Nephron progenitor cell (in vitro differentiated cells): Measurements from ENCODE around the gene MAGEB3.

Experiments
- DNase-seq: peaks from one replicate; pipeline ENCODE4 v3.0.0; 2021
- H3K27ac Mint-ChIP-seq: 2 replicates; pipeline ENCODE4 v1.8.0; 2021; ENCODE audit warnings: mild to moderate bottlenecking, moderate library complexity, mixed read lengths
- H3K27me3 Mint-ChIP-seq: 2 replicates; pipeline ENCODE4 v1.8.0; 2021; ENCODE audit warnings: mild to moderate bottlenecking, low read depth, mixed read lengths; ENCODE audit not compliant: poor library complexity
- H3K36me3 Mint-ChIP-seq: 2 replicates; pipeline ENCODE4 v1.8.0; 2021; ENCODE audit warnings: low read depth, mixed read lengths
- H3K4me1 Mint-ChIP-seq: 2 replicates; pipeline ENCODE4 v1.8.0; 2021; ENCODE audit warnings: mixed read lengths
- H3K4me3 Mint-ChIP-seq: 2 replicates; pipeline ENCODE4 v1.8.0; 2021; ENCODE audit warnings: mild to moderate bottlenecking, moderate library complexity, mixed read lengths
- H3K9me3 Mint-ChIP-seq: 2 replicates; pipeline ENCODE4 v1.8.0; 2021; ENCODE audit warnings: mild to moderate bottlenecking, moderate library complexity, mixed read lengths
- CTCF ChIP-seq: fragments of 200-600 bp; sonication (generic); IDR thresholded peaks from 2 replicates; pipeline ENCODE4 v1.5.0; 2021; ENCODE audit warnings: antibody characterized with exemption

Gene MAGEB3

GRCh38 chrX:30212172-30212571 is 18.3 kb upstream of the MAGEB3 start:
- H3K27me3 Mint-ChIP-seq: peaks cover 3% of the 10 kb centered on the region

GRCh38 chrX:30215357-30215843 is 15.1 kb upstream of the MAGEB3 start, which contains the start of gene MAGEB2:
TSS of gene MAGEB2 (plus strand) at chrX:30215563. CDS start at chrX:30218581, 3,018 bp downstream.
- no peak within 1 kb of the TSS for H3K27ac Mint-ChIP-seq
- no peak for DNase-seq
- no peaks in the 10 kb centered on the region for H3K36me3 Mint-ChIP-seq
- no peaks in the 10 kb centered on the region for H3K4me1 Mint-ChIP-seq
- H3K9me3 Mint-ChIP-seq: peaks cover 17% of the 10 kb centered on the region
- H3K27me3 Mint-ChIP-seq: peaks cover 3% of the 10 kb centered on the region
- TF ChIP-seq CTCF: no peak
- no peak within 1 kb of the TSS for H3K4me3 Mint-ChIP-seq

More at GRCh38 chrX:30212172-30212571, 18.3 kb upstream of the MAGEB3 start:
- no peaks in the 10 kb centered on the region for H3K36me3 Mint-ChIP-seq
- no peak overlapping the region for H3K4me3 Mint-ChIP-seq
- no peak overlapping the region for H3K27ac Mint-ChIP-seq
- H3K4me1 Mint-ChIP-seq: no peaks in the 10 kb centered on the region
- peaks cover 16% of the 10 kb centered on the region for H3K9me3 Mint-ChIP-seq
- DNase-seq: no peak
- TF ChIP-seq CTCF: no peak

- peaks cover 8% of the 10 kb centered on the region for H3K4me1 Mint-ChIP-seq
- H3K9me3 Mint-ChIP-seq: peaks cover 17% of the 10 kb centered on the region
- DNase-seq: no peak
- no peak for TF ChIP-seq CTCF
- H3K4me3 Mint-ChIP-seq: no peak overlapping the region
- no peaks in the 10 kb centered on the region for H3K36me3 Mint-ChIP-seq
- no peak overlapping the region for H3K27ac Mint-ChIP-seq
- peaks cover 3% of the 10 kb centered on the region for H3K27me3 Mint-ChIP-seq
Observed at GRCh38 chrX:30217465-30217864, 13.0 kb upstream of the MAGEB3 start.

- Mint-ChIP-seq H3K27me3 (no peaks in the 10 kb centered on the region), H3K4me3 (no peak overlapping the region), H3K36me3 (no peaks in the 10 kb centered on the region), H3K4me1 (peaks cover 27% of the 10 kb centered on the region), H3K9me3 (peaks cover 17% of the 10 kb centered on the region), H3K27ac (no peak overlapping the region)
- no peak for TF ChIP-seq CTCF
- DNase-seq: no peak
Observed at GRCh38 chrX:30219372-30219771, 11.1 kb upstream of the MAGEB3 start.

- H3K36me3 Mint-ChIP-seq: no peaks in the 10 kb centered on the region
- H3K4me1 Mint-ChIP-seq: peaks cover 38% of the 10 kb centered on the region
- H3K9me3 Mint-ChIP-seq: peaks cover 10% of the 10 kb centered on the region
- no peak for DNase-seq
- no peak for TF ChIP-seq CTCF
- H3K27me3 Mint-ChIP-seq: no peaks in the 10 kb centered on the region
- no peak overlapping the region for H3K27ac Mint-ChIP-seq
- H3K4me3 Mint-ChIP-seq: no peak overlapping the region
Observed at GRCh38 chrX:30220661-30221060, 9.8 kb upstream of the MAGEB3 start.

GRCh38 chrX:30224536-30224935 is 5.9 kb upstream of the MAGEB3 start:
- H3K4me1 Mint-ChIP-seq: peaks cover 54% of the 10 kb centered on the region
- peak overlapping the region; percentile 99 for H3K27ac Mint-ChIP-seq
- no peak for TF ChIP-seq CTCF
- H3K27me3 Mint-ChIP-seq: no peaks in the 10 kb centered on the region
- H3K4me3 Mint-ChIP-seq: peak overlapping the region; percentile 54
- no peaks in the 10 kb centered on the region for H3K36me3 Mint-ChIP-seq
- DNase-seq: peak; percentile 46
- H3K9me3 Mint-ChIP-seq: no peaks in the 10 kb centered on the region
